ENCODE results near the gene TSC22D3.

Gene TSC22D3

GRCh38 chrX:107739541-107739940 is 36.0 kb downstream of the TSC22D3 start:
- TF ChIP-seq ZFX (IDR thresholded peaks at IDR 0.05; ENCODE audit: borderline replicate concordance) (no peak), CTCF (IDR thresholded peaks at IDR 0.05) (no peak)

GRCh38 chrX:107738768-107739167 is 36.8 kb downstream of the TSC22D3 start:
- H3K27ac ChIP-seq, result no peak overlapping the region
- TF ChIP-seq CTCF (IDR thresholded peaks at IDR 0.05) (no peak), ZFX (IDR thresholded peaks at IDR 0.05; ENCODE audit: borderline replicate concordance) (no peak)

More at GRCh38 chrX:107739541-107739940, 36.0 kb downstream of the TSC22D3 start:
- H3K27ac ChIP-seq, result no peak overlapping the region

GRCh38 chrX:107738272-107738671 is 37.3 kb downstream of the TSC22D3 start:
- no peak overlapping the region for H3K27ac ChIP-seq
- TF ChIP-seq CTCF (IDR thresholded peaks at IDR 0.05) (no peak), ZFX (IDR thresholded peaks at IDR 0.05; ENCODE audit: borderline replicate concordance) (no peak)

- H3K27ac ChIP-seq, result peak overlapping the region; percentile 63
- TF ChIP-seq CTCF (IDR thresholded peaks at IDR 0.05) (no peak), ZFX (IDR thresholded peaks at IDR 0.05; ENCODE audit: borderline replicate concordance) (no peak)
Measured at GRCh38 chrX:107736781-107737531, 38.6 kb downstream of the TSC22D3 start.

- TF ChIP-seq CTCF (IDR thresholded peaks at IDR 0.05) (no peak), ZFX (IDR thresholded peaks at IDR 0.05; ENCODE audit: borderline replicate concordance) (no peak)
- H3K27ac ChIP-seq, result no peak overlapping the region
Measured at GRCh38 chrX:107734646-107735045, 40.9 kb downstream of the TSC22D3 start.

- no peak overlapping the region for H3K27ac ChIP-seq
- TF ChIP-seq ZFX (IDR thresholded peaks at IDR 0.05; ENCODE audit: borderline replicate concordance) (no peak), CTCF (IDR thresholded peaks at IDR 0.05) (no peak)
Measured at GRCh38 chrX:107733686-107734085, 41.9 kb downstream of the TSC22D3 start.

GRCh38 chrX:107731831-107732502 is 43.6 kb downstream of the TSC22D3 start:
- TF ChIP-seq CTCF (IDR thresholded peaks at IDR 0.05), result no peak
- no peak for TF ChIP-seq ZFX (IDR thresholded peaks at IDR 0.05; ENCODE audit: borderline replicate concordance)
- H3K27ac ChIP-seq, result no peak overlapping the region
